AG04450 (cell line): Measurements from ENCODE around the gene KLF15. TPM values are rescaled to one million over a fixed set of nuclear protein-coding genes. Genes with fewer than 3 reads are reported as not detected.

Experiments
- CTCF ChIA-PET: fragments of 300-600, 350-600 bp; formaldehyde crosslinking; extraction: SDS; loops from one replicate; lab custom pipeline; 2022; ENCODE audit warnings: antibody characterized with exemption, inconsistent platforms; lab: Charles Lee
- POLR2A ChIA-PET: fragments of 350-600 bp; formaldehyde crosslinking; extraction: SDS; loops from one replicate; lab custom pipeline; 2021; ENCODE audit warnings: antibody characterized with exemption, inconsistent platforms; lab: Yijun Ruan, JAX
- DNase-seq: peaks from one replicate; pipeline ENCODE4 v3.0.0-alpha.2; 2011; ENCODE audit warnings: low read depth, low spot score
- H3K27ac ChIP-seq: one replicate; pipeline ENCODE4 v1.5.1; 2012; ENCODE audit warnings: low read depth, low read length, control low read depth
- H3K27me3 ChIP-seq: one replicate; pipeline ENCODE4 v1.6.0; 2012; ENCODE audit warnings: low read length; ENCODE audit not compliant: control insufficient read depth, insufficient read depth
- H3K4me3 ChIP-seq: 2 replicates; pipeline ENCODE4 v1.5.1; 2011; ENCODE audit warnings: mild to moderate bottlenecking, low read depth, low read length, control low read depth
- H3K9me3 ChIP-seq: 2 replicates; pipeline ENCODE4 v1.5.1; 2012; ENCODE audit warnings: low read length; ENCODE audit not compliant: control insufficient read depth, insufficient read depth
- polyA plus RNA-seq: library from polyadenylated mRNA; depleted of rRNA; stranded (reverse); fragments of >200 nt; gene quantifications from 2 replicates; pipeline ENCODE4 v1.2.3, GENCODE V29; 2011
- TF ChIP-seq, protein P1 (sequence below): IDR thresholded peaks from 2 replicates; pipeline ENCODE4 v1.5.1; 2011; ENCODE audit warnings: low read depth, low read length, control low read depth, inconsistent platforms

The KLF15 gene
- polyA plus RNA-seq, 1 experiment = 0.38 TPM

DNA sequence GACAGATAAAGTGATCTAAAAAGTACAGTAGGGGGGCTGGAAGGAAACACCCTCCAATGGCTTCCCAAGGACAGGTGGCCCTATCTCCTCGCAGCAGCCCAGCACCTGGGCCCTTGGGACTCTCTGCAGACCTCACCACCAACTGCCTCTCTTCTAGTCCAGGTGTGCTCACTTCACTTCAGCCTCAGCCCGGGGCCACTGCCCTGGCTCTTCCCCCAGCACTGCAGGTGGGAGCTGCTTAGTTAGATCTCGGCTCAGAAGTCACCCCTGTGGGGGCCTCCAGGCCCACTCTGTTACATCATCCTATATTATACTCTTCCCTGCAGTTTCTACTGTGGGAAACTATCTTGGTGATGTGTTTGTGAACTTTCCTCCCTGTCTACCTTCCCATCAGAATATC is 2.0 kb downstream of the KLF15 start:
- POLR2A ChIA-PET = no interaction called here
- Histone ChIP-seq H3K4me3 (no peak overlapping the region), H3K27me3 (peaks cover 28% of the 10 kb centered on the region), H3K27ac (no peak overlapping the region), H3K9me3 (no peaks in the 10 kb centered on the region; the same call in 1 of the 2 replicates)
- CTCF ChIA-PET = no interaction called here
- DNase-seq = no peak
- TF ChIP-seq, protein P1, sequence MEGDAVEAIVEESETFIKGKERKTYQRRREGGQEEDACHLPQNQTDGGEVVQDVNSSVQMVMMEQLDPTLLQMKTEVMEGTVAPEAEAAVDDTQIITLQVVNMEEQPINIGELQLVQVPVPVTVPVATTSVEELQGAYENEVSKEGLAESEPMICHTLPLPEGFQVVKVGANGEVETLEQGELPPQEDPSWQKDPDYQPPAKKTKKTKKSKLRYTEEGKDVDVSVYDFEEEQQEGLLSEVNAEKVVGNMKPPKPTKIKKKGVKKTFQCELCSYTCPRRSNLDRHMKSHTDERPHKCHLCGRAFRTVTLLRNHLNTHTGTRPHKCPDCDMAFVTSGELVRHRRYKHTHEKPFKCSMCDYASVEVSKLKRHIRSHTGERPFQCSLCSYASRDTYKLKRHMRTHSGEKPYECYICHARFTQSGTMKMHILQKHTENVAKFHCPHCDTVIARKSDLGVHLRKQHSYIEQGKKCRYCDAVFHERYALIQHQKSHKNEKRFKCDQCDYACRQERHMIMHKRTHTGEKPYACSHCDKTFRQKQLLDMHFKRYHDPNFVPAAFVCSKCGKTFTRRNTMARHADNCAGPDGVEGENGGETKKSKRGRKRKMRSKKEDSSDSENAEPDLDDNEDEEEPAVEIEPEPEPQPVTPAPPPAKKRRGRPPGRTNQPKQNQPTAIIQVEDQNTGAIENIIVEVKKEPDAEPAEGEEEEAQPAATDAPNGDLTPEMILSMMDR = no peak

DNA sequence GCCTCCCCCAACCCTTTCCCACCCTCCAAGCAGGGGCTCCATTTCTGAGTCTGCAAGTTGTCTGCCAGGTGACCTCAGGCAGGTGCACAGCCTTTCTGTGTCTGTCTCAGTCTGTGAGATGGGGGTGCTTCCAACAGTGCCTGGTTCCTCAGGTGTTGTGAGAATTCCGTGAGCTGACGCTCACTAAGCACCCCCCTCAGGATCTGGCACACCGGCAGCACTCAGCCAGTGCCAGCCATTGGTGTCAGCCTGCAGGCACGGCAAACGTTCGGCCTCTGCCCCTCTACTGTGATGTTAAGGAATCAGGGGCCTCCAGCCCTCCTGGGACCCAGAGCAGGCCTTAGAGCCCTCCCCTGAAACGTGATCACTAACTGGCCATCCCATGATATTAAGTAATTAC is 2.4 kb downstream of the KLF15 start:
- POLR2A ChIA-PET = no interaction called here
- TF ChIP-seq, protein P1 = no peak
- CTCF ChIA-PET = no interaction called here

GRCh38 chr3:126353694-126354321 is 3.4 kb downstream of the KLF15 start:
- H3K27ac ChIP-seq = no peak overlapping the region
- H3K27me3 ChIP-seq = peaks cover 17% of the 10 kb centered on the region
- no peak for DNase-seq
- ChIA-PET POLR2A (no interaction called here), CTCF (no interaction called here)
- TF ChIP-seq, protein P1 = no peak
- no peak overlapping the region for H3K4me3 ChIP-seq
- H3K9me3 ChIP-seq = no peaks in the 10 kb centered on the region; the same call in 1 of the 2 replicates

More for the DNA sequence above, 2.4 kb downstream of the KLF15 start:
- no peaks in the 10 kb centered on the region; the same call in 1 of the 2 replicates for H3K9me3 ChIP-seq
- peaks cover 24% of the 10 kb centered on the region for H3K27me3 ChIP-seq
- no peak overlapping the region for H3K4me3 ChIP-seq
- DNase-seq = no peak
- no peak overlapping the region for H3K27ac ChIP-seq

DNA sequence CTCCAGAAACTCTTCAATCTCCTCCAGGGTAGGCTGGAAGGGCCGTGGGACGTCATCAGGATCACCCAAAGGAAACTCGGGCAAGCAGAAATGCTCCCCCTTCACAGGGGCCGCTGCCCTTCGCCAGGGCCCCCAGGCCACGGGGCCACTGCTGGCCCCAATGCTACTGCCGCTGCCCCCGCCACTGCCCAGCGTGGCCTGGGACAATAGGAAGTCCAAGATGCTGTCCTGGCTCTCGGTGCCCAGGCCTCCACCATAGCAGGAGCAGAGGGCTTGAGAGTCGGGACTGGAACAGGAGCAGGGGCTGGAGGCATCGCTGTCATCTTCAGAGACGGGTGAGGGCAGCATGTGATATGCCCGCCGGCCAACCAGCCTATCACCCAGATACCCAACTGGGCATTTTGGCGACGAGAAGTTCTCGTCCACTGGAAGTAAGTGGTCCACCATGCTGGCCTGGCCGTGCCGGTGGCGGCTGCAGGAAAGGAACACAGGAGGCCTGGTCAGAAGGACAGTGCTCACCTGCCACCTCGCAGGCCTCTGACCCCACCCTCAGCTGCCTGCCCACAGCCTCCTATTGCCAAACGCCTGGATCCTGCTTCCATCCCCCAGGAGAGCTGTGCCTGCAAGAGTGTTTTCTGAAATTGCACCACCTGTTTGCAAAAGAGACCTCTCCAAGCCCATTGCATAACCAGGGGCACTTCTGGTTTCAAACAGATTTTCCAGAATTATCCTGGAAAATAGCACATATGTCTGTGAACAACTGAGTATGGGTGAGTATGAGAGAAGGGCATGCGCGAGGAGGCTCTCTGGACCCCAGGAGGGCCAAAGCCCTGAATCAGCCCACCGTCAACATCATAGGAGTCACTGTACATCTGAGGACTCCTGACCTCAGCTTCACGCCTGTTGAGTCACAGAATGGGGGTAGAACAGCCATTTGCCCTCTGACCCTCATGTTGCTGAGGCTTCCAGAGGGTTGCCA is 4.4 kb downstream of the KLF15 start:
- TF ChIP-seq, protein P1 = no peak
- CTCF ChIA-PET = no interaction called here
- no peak overlapping the region for H3K27ac ChIP-seq
- peaks cover 11% of the 10 kb centered on the region for H3K27me3 ChIP-seq
- DNase-seq = no peak
- POLR2A ChIA-PET = no interaction called here
- H3K4me3 ChIP-seq = no peak overlapping the region
- H3K9me3 ChIP-seq = no peaks in the 10 kb centered on the region; the same call in 1 of the 2 replicates
